ENCODE measurements around the gene CR2. TPM values are rescaled to one million over a fixed set of nuclear protein-coding genes. Genes with fewer than 3 reads are reported as not detected.

CR2 gene
- total RNA-seq, 4 donors from 2014 or later, result 0.53 to 12.4 (median 1.1) TPM

- H3K4me1 ChIP-seq, result no peaks in the 10 kb centered on the region
- no peaks in the 10 kb centered on the region for H3K36me3 ChIP-seq
- H3K27me3 ChIP-seq, result no peaks in the 10 kb centered on the region
- peak overlapping the region in 2 of 4 donors; percentile 17 to 24 for H3K4me3 ChIP-seq
- TF ChIP-seq, protein P1, sequence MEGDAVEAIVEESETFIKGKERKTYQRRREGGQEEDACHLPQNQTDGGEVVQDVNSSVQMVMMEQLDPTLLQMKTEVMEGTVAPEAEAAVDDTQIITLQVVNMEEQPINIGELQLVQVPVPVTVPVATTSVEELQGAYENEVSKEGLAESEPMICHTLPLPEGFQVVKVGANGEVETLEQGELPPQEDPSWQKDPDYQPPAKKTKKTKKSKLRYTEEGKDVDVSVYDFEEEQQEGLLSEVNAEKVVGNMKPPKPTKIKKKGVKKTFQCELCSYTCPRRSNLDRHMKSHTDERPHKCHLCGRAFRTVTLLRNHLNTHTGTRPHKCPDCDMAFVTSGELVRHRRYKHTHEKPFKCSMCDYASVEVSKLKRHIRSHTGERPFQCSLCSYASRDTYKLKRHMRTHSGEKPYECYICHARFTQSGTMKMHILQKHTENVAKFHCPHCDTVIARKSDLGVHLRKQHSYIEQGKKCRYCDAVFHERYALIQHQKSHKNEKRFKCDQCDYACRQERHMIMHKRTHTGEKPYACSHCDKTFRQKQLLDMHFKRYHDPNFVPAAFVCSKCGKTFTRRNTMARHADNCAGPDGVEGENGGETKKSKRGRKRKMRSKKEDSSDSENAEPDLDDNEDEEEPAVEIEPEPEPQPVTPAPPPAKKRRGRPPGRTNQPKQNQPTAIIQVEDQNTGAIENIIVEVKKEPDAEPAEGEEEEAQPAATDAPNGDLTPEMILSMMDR (IDR thresholded peaks at IDR 0.05), result no peak
- H3K9me3 ChIP-seq, result no peaks in the 10 kb centered on the region
- DNase-seq, result peak in 2 of 3 donors; percentile 49 to 51
- peak overlapping the region in 1 of 4 donors; percentile 42 for H3K27ac ChIP-seq
Observed at GRCh38 chr1:207423560-207424292, 30.4 kb upstream of the CR2 start.

GRCh38 chr1:207424570-207425131, 29.5 kb upstream of the CR2 start:
- TF ChIP-seq, protein P1 (IDR thresholded peaks at IDR 0.05), result no peak
- TF ChIP-seq POLR2A (IDR thresholded peaks at IDR 0.05), result no peak
- H3K27me3 ChIP-seq, result no peaks in the 10 kb centered on the region
- H3K4me1 ChIP-seq, result no peaks in the 10 kb centered on the region
- no peaks in the 10 kb centered on the region for H3K36me3 ChIP-seq
- H3K27ac ChIP-seq, result peak overlapping the region in 1 of 4 donors; percentile 55
- no peaks in the 10 kb centered on the region for H3K9me3 ChIP-seq
- H3K4me3 ChIP-seq, result no peak overlapping the region
- peak in 2 of 3 donors; percentile 49 to 51 for DNase-seq

DNA sequence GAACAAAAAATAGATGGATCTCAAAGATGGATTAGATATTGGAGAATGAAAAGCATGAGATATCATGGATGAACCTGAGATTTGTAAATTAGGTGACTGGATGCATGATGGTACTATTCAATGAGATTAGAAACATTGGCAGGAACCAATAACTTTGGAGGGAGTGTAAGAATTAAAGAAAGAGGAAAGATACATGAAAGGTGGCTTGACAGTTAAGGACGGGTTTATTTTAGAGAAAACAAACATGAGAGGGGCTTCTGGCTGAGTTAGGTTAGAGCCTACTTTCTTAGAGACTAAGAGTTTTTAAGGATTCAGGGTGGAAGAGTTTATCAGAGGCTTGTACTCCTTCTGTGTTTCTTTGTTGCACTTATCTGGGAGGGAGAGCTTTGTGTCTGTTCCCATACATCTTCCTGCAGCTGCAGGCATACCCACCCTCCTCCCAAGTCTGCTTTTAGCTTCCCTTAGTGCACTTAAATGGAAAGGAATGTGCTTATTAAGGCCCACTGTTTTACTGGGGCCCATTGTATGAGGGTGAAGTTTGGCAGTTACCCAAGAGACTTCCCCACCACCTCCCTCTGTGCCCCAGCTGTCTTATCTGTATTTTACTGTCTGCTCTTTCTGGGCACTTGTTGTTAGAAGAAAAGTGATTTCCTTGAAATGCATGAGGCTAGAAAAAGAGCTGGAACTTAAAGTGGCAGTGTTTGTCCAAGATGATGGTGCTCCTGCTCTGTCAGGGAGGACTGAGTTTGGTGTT, 26.1 kb upstream of the CR2 start:
- no peaks in the 10 kb centered on the region for H3K4me1 ChIP-seq
- peak overlapping the region in 1 of 4 donors; percentile 31 for H3K27ac ChIP-seq
- DNase-seq, result no peak
- H3K36me3 ChIP-seq, result no peaks in the 10 kb centered on the region
- no peaks in the 10 kb centered on the region for H3K27me3 ChIP-seq
- no peak for TF ChIP-seq POLR2A (IDR thresholded peaks at IDR 0.05)
- TF ChIP-seq, protein P1 (IDR thresholded peaks at IDR 0.05), result no peak
- no peak overlapping the region for H3K4me3 ChIP-seq
- no peaks in the 10 kb centered on the region for H3K9me3 ChIP-seq

GRCh38 chr1:207428783-207429182, 25.3 kb upstream of the CR2 start:
- no peak for DNase-seq
- Histone ChIP-seq H3K4me1 (no peaks in the 10 kb centered on the region), H3K4me3 (no peak overlapping the region), H3K27ac (peak overlapping the region in 1 of 4 donors; percentile 31), H3K9me3 (no peaks in the 10 kb centered on the region), H3K36me3 (no peaks in the 10 kb centered on the region), H3K27me3 (no peaks in the 10 kb centered on the region)
- TF ChIP-seq, protein P1 (IDR thresholded peaks at IDR 0.05), result no peak
- TF ChIP-seq POLR2A (IDR thresholded peaks at IDR 0.05), result no peak

GRCh38 chr1:207429963-207430362, 24.2 kb upstream of the CR2 start:
- no peak for DNase-seq
- no peaks in the 10 kb centered on the region for H3K27me3 ChIP-seq
- no peak overlapping the region for H3K4me3 ChIP-seq
- H3K9me3 ChIP-seq, result no peaks in the 10 kb centered on the region
- no peaks in the 10 kb centered on the region for H3K36me3 ChIP-seq
- TF ChIP-seq, protein P1 (IDR thresholded peaks at IDR 0.05), result no peak
- TF ChIP-seq POLR2A (IDR thresholded peaks at IDR 0.05), result no peak
- H3K4me1 ChIP-seq, result no peaks in the 10 kb centered on the region
- H3K27ac ChIP-seq, result peak overlapping the region in 1 of 4 donors; percentile 39
